ENCODE results near the gene TLE2.

- TF ChIP-seq CTCF (IDR thresholded peaks at IDR 0.05), result no peak
- TF ChIP-seq EZH2 (IDR thresholded peaks at IDR 0.05), result no peak
- no peak for TF ChIP-seq EZH2phosphoT487 (IDR thresholded peaks at IDR 0.05)
These were observed 20.0 kb upstream of the TLE2 start for GRCh38 chr19:3049089-3049488.

All from neural progenitor cell (in vitro differentiated cells).